HepG2 (cell line): ENCODE results near the gene ABHD12. TPM values are rescaled to one million over a fixed set of nuclear protein-coding genes. Genes with fewer than 3 reads are reported as not detected.

ENCODE experiments used
- AGO2 ChIP-seq: fragments of 200-400 bp; formaldehyde crosslinking; optimal IDR thresholded peaks from 2 replicates; pipeline ENCODE3; 2017; ENCODE audit warnings: mild to moderate bottlenecking, low read depth, low read length, moderate library complexity
- EEA1 ChIP-seq: sonication (generic); formaldehyde crosslinking; IDR thresholded peaks from 2 replicates; pipeline ENCODE4 v1.5.1; 2020; ENCODE audit warnings: mild to moderate bottlenecking, missing genetic modification reagents, borderline replicate concordance
- KLF9 ChIP-seq: IDR thresholded peaks from 2 replicates; pipeline ENCODE4 v1.6.1; 2016; ENCODE audit warnings: low read depth
- NFRKB ChIP-seq: fragments of 450-650 bp; IDR thresholded peaks from 2 replicates; pipeline ENCODE4 v1.6.1; 2017
- NRL ChIP-seq: sonication (generic); formaldehyde crosslinking; IDR thresholded peaks from 2 replicates; pipeline ENCODE4 v1.5.0; 2020; ENCODE audit warnings: missing genetic modification reagents, mild to moderate bottlenecking, moderate library complexity, borderline replicate concordance
- RARA ChIP-seq: IDR thresholded peaks from 2 replicates; pipeline ENCODE4 v1.6.1; 2016; ENCODE audit warnings: missing genetic modification reagents, missing compliant biosample characterization
- RFXAP ChIP-seq: sonication (generic); formaldehyde crosslinking; IDR thresholded peaks from 2 replicates; pipeline ENCODE4 v1.4.0; 2020; ENCODE audit warnings: missing genetic modification reagents, borderline replicate concordance
- TBP ChIP-seq: sonication (generic); formaldehyde crosslinking; IDR thresholded peaks from 2 replicates; pipeline ENCODE4 v1.5.0; 2020; ENCODE audit warnings: missing genetic modification reagents
- TBX2 ChIP-seq: sonication (generic); formaldehyde crosslinking; IDR thresholded peaks from 2 replicates; pipeline ENCODE4 v1.5.0; 2020; ENCODE audit warnings: missing genetic modification reagents, mild to moderate bottlenecking, borderline replicate concordance
- ZFP36L1 ChIP-seq: sonication (generic); formaldehyde crosslinking; IDR thresholded peaks from 2 replicates; pipeline ENCODE4 v1.8.0; 2022; ENCODE audit warnings: mild to moderate bottlenecking, missing genetic modification reagents, moderate library complexity
- ZNF263 ChIP-seq: sonication (generic); formaldehyde crosslinking; IDR thresholded peaks from 2 replicates; pipeline ENCODE4 v1.4.0; 2020; ENCODE audit warnings: missing genetic modification reagents
- ZNF337 ChIP-seq: sonication (generic); formaldehyde crosslinking; IDR thresholded peaks from 2 replicates; pipeline ENCODE4 v1.5.1; 2020; ENCODE audit warnings: missing genetic modification reagents, low read depth, mild to moderate bottlenecking, borderline replicate concordance
- ZNF367 ChIP-seq: sonication (generic); formaldehyde crosslinking; IDR thresholded peaks from 2 replicates; pipeline ENCODE4 v1.4.0; 2020; ENCODE audit warnings: missing genetic modification reagents, borderline replicate concordance
- ZNF547 ChIP-seq: sonication (generic); formaldehyde crosslinking; IDR thresholded peaks from 2 replicates; pipeline ENCODE4 v1.5.1; 2020; ENCODE audit warnings: mild to moderate bottlenecking, missing genetic modification reagents
- ZNF556 ChIP-seq: sonication (generic); formaldehyde crosslinking; IDR thresholded peaks from 2 replicates; pipeline ENCODE4 v1.4.0; 2020; ENCODE audit warnings: mild to moderate bottlenecking, missing genetic modification reagents, borderline replicate concordance
- ZNF878 ChIP-seq: sonication (generic); formaldehyde crosslinking; IDR thresholded peaks from 2 replicates; pipeline ENCODE4 v1.8.1; 2023; ENCODE audit warnings: mild to moderate bottlenecking, missing genetic modification reagents, moderate library complexity
- polyA plus RNA-seq, 8 experiments: library from polyadenylated mRNA; depleted of rRNA in 3 of 8; stranded (reverse) in 7 of 8; unstranded in 1 of 8; fragments of >200 nt; fragmentation: Illumina TruSeq in 4 of 8; extraction: Trizol in 4 of 8; gene quantifications; 2 replicates each; pipeline versions ENCODE4 v1.2.1 to v1.2.3, GENCODE V29; 2011 to 2016; ENCODE audit warnings: low read depth in 4 of 8, missing spikeins in 1 of 8, mixed read lengths in 1 of 8; ENCODE audit not compliant: insufficient read depth in 1 of 8
- total RNA-seq, 5 experiments: library from RNA; depleted of rRNA; stranded (reverse); fragments of >200 nt; fragmentation: Illumina TruSeq; extraction: Trizol; gene quantifications; 2 replicates each; pipeline ENCODE4 v1.2.3, GENCODE V29; 2016; ENCODE audit warnings: low read depth in 1 of 5
- TF ChIP-seq, protein P1 (sequence below): IDR thresholded peaks from 2 replicates; pipeline ENCODE4 v1.6.1; 2016; ENCODE audit warnings: missing biosample characterization, missing genetic modification reagents, low read depth
- TF ChIP-seq, protein P2 (sequence below), 2 experiments: IDR thresholded peaks; 2 replicates each; pipeline ENCODE4 v1.6.1; 2011 to 2012; ENCODE audit warnings: low read length in 2 of 2, borderline replicate concordance in 1 of 2, low read depth in 1 of 2, mild to moderate bottlenecking in 1 of 2, moderate library complexity in 1 of 2
- TF ChIP-seq, protein P3 (sequence below): sonication (generic); formaldehyde crosslinking; IDR thresholded peaks from 2 replicates; pipeline ENCODE4 v1.4.0; 2020; ENCODE audit warnings: mild to moderate bottlenecking, missing genetic modification reagents
- TF ChIP-seq, protein P4 (sequence below): IDR thresholded peaks from 2 replicates; pipeline ENCODE4 v1.4.0; 2020; ENCODE audit warnings: mild to moderate bottlenecking, missing genetic modification reagents

ABHD12 gene
- total and polyA plus RNA-seq, 2 of the 13 experiments (the other 11 are each of a cell fraction or from before 2014, with no cell fraction given): 23.5 to 72.1 TPM

DNA sequence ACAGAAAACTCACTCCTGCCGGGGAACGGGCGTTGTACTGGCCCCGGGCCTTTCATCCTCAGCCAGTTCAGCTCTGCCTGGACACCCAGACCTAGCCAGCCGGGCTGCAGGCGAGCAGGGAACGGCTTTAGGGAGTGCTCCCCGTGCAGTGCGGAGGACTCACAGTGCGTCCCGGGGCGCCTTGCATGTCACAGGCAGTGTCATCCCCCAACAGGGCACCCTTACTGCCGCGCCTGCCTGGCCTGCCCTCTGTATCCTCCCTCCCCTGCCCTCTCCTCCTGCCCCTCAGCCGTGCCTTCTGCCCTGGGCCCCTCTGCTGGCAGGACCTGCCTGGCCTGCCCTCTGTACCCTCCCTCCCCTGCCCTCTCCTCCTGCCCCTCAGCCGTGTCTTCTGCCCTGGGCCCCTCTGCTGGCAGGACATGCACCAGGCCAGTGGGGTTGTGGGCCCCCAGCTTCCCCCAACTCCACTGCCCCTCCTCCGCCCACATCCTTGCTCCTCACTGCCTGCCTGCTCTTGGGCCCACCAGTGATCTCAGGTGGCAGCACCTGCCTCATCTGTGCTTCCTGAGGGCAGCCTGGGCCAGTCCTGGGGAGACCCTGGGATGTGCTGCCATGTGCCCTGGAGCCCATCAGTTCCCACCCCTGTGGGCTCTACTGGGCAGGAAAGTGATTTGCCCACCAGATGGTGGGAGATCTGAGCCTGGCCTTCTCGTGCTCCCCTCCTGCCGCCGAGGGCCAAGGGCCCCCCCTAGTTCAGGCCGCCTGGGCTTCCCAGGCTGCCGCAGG lies 99.8 kb downstream of the ABHD12 start (continued):
- TF ChIP-seq, protein P1, sequence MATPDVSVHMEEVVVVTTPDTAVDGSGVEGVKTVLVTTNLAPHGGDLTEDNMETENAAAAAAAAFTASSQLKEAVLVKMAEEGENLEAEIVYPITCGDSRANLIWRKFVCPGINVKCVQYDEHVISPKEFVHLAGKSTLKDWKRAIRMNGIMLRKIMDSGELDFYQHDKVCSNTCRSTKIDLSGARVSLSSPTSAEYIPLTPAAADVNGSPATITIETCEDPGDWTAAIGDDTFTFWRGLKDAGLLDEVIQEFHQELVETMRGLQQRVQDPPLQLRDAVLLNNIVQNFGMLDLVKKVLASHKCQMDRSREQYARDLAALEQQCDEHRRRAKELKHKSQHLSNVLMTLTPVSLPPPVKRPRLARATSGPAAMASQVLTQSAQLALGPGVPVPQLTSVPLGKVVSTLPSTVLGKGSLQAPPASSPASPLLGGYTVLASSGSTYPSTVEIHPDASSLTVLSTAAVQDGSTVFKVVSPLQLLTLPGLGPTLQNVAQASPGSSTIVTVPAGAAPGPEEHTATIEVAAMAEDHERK (CRISPR knock-in tag): no peak
- TF ChIP-seq AGO2: peak; percentile 87
- no peak for TF ChIP-seq ZNF547 (CRISPR knock-in tag)
- no peak for TF ChIP-seq TBP (CRISPR knock-in tag)
- TF ChIP-seq ZNF337 (CRISPR knock-in tag): no peak
- TF ChIP-seq ZNF556 (CRISPR knock-in tag): no peak
- TF ChIP-seq TBX2 (CRISPR knock-in tag): no peak
- no peak for TF ChIP-seq ZNF367 (CRISPR knock-in tag)
- TF ChIP-seq, protein P2, sequence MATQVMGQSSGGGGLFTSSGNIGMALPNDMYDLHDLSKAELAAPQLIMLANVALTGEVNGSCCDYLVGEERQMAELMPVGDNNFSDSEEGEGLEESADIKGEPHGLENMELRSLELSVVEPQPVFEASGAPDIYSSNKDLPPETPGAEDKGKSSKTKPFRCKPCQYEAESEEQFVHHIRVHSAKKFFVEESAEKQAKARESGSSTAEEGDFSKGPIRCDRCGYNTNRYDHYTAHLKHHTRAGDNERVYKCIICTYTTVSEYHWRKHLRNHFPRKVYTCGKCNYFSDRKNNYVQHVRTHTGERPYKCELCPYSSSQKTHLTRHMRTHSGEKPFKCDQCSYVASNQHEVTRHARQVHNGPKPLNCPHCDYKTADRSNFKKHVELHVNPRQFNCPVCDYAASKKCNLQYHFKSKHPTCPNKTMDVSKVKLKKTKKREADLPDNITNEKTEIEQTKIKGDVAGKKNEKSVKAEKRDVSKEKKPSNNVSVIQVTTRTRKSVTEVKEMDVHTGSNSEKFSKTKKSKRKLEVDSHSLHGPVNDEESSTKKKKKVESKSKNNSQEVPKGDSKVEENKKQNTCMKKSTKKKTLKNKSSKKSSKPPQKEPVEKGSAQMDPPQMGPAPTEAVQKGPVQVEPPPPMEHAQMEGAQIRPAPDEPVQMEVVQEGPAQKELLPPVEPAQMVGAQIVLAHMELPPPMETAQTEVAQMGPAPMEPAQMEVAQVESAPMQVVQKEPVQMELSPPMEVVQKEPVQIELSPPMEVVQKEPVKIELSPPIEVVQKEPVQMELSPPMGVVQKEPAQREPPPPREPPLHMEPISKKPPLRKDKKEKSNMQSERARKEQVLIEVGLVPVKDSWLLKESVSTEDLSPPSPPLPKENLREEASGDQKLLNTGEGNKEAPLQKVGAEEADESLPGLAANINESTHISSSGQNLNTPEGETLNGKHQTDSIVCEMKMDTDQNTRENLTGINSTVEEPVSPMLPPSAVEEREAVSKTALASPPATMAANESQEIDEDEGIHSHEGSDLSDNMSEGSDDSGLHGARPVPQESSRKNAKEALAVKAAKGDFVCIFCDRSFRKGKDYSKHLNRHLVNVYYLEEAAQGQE (IDR thresholded peaks at IDR 0.05; ENCODE audit: borderline replicate concordance in 1 of 2, low read depth in 1 of 2, low read length in 2 of 2): no peak
- no peak for TF ChIP-seq ZNF878
- peak; percentile 91 for TF ChIP-seq ZNF263 (CRISPR knock-in tag)
- no peak for TF ChIP-seq EEA1
- TF ChIP-seq, protein P3, sequence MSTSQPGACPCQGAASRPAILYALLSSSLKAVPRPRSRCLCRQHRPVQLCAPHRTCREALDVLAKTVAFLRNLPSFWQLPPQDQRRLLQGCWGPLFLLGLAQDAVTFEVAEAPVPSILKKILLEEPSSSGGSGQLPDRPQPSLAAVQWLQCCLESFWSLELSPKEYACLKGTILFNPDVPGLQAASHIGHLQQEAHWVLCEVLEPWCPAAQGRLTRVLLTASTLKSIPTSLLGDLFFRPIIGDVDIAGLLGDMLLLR: no peak
- TF ChIP-seq, protein P4, sequence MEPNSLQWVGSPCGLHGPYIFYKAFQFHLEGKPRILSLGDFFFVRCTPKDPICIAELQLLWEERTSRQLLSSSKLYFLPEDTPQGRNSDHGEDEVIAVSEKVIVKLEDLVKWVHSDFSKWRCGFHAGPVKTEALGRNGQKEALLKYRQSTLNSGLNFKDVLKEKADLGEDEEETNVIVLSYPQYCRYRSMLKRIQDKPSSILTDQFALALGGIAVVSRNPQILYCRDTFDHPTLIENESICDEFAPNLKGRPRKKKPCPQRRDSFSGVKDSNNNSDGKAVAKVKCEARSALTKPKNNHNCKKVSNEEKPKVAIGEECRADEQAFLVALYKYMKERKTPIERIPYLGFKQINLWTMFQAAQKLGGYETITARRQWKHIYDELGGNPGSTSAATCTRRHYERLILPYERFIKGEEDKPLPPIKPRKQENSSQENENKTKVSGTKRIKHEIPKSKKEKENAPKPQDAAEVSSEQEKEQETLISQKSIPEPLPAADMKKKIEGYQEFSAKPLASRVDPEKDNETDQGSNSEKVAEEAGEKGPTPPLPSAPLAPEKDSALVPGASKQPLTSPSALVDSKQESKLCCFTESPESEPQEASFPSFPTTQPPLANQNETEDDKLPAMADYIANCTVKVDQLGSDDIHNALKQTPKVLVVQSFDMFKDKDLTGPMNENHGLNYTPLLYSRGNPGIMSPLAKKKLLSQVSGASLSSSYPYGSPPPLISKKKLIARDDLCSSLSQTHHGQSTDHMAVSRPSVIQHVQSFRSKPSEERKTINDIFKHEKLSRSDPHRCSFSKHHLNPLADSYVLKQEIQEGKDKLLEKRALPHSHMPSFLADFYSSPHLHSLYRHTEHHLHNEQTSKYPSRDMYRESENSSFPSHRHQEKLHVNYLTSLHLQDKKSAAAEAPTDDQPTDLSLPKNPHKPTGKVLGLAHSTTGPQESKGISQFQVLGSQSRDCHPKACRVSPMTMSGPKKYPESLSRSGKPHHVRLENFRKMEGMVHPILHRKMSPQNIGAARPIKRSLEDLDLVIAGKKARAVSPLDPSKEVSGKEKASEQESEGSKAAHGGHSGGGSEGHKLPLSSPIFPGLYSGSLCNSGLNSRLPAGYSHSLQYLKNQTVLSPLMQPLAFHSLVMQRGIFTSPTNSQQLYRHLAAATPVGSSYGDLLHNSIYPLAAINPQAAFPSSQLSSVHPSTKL (CRISPR knock-in tag): no peak
- TF ChIP-seq RARA (CRISPR knock-in tag): no peak
- TF ChIP-seq KLF9: no peak
- no peak for TF ChIP-seq ZFP36L1 (CRISPR knock-in tag)
- TF ChIP-seq RFXAP: no peak
- TF ChIP-seq NFRKB: no peak
- TF ChIP-seq NRL: no peak
